HuH-7 (cell line): ENCODE measurements around the gene NHS.

Experiments used
- DNase-seq: peaks from one replicate; pipeline ENCODE4 v3.0.0; 2011; ENCODE audit warnings: low spot score

NHS gene

GRCh38 chrX:17590892-17591740 lies 216.1 kb downstream of the NHS start:
- DNase-seq, result peak; percentile 5

- no peak for DNase-seq
Observed at GRCh38 chrX:17591741-17592110, 216.7 kb downstream of the NHS start.

GRCh38 chrX:17592117-17592516 lies 217.1 kb downstream of the NHS start:
- no peak for DNase-seq

- no peak for DNase-seq
Observed at GRCh38 chrX:17594693-17595092, 219.7 kb downstream of the NHS start.

- no peak for DNase-seq
Observed at GRCh38 chrX:17595456-17596035, 220.5 kb downstream of the NHS start.

- no peak for DNase-seq
Observed at GRCh38 chrX:17596061-17596460, 221.1 kb downstream of the NHS start.

- no peak for DNase-seq
Observed at GRCh38 chrX:17596546-17597205, 221.7 kb downstream of the NHS start.

GRCh38 chrX:17597327-17597726 lies 222.3 kb downstream of the NHS start:
- no peak for DNase-seq

- DNase-seq, result no peak
Observed at GRCh38 chrX:17597836-17598439, 222.9 kb downstream of the NHS start.

GRCh38 chrX:17601441-17602200 lies 226.6 kb downstream of the NHS start:
- DNase-seq, result no peak

GRCh38 chrX:17602245-17602644 lies 227.2 kb downstream of the NHS start:
- DNase-seq, result no peak

- DNase-seq, result no peak
Observed at GRCh38 chrX:17603196-17603595, 228.2 kb downstream of the NHS start.

GRCh38 chrX:17605676-17606075 lies 230.7 kb downstream of the NHS start:
- no peak for DNase-seq

- DNase-seq, result no peak
Observed at GRCh38 chrX:17606231-17606630, 231.2 kb downstream of the NHS start.

- no peak for DNase-seq
Observed at GRCh38 chrX:17608888-17609287, 233.9 kb downstream of the NHS start.

GRCh38 chrX:17610788-17611187 lies 235.8 kb downstream of the NHS start:
- DNase-seq, result no peak

GRCh38 chrX:17613979-17614588 lies 239.1 kb downstream of the NHS start:
- no peak for DNase-seq

- DNase-seq, result no peak
Observed at GRCh38 chrX:17616936-17617335, 241.9 kb downstream of the NHS start.

GRCh38 chrX:17617806-17618205 lies 242.8 kb downstream of the NHS start:
- DNase-seq, result no peak

- DNase-seq, result no peak
Observed at GRCh38 chrX:17621566-17622270, 246.7 kb downstream of the NHS start.

GRCh38 chrX:17622331-17622730 lies 247.3 kb downstream of the NHS start:
- no peak for DNase-seq
